HEK293 (cell line): ENCODE results near the gene KCTD6.

Source experiments
- CTCF ChIA-PET: fragments of 350-600 bp; formaldehyde crosslinking; extraction: SDS; loops from one replicate; lab custom pipeline; 2021; ENCODE audit warnings: antibody characterized with exemption; lab: Yijun Ruan, JAX
- POLR2A ChIA-PET: fragments of 300-600 bp; formaldehyde crosslinking; extraction: SDS; loops from one replicate; lab custom pipeline; 2020; ENCODE audit warnings: antibody characterized with exemption, inconsistent platforms; lab: Yijun Ruan, JAX
- H3K27ac ChIP-seq: fragments of 200-500 bp; sonication (Bioruptor generic); 2 replicates; pipeline ENCODE4 v1.5.1; 2014; ENCODE audit warnings: low read depth, low read length, control low read depth, inconsistent platforms; ENCODE audit errors: extremely low read depth
- H3K36me3 ChIP-seq, 2 experiments: fragments of 200-500 bp in 1 of 2; sonication (Bioruptor generic) in 1 of 2; 1 replicate in 1 of 2; 2 replicates in 1 of 2; pipeline ENCODE4 v1.5.1; 2014 to 2017; ENCODE audit warnings: inconsistent platforms in 2 of 2, low read length in 2 of 2; ENCODE audit not compliant: control insufficient read depth in 2 of 2, insufficient read depth in 1 of 2
- H3K4me1 ChIP-seq: fragments of 200-500 bp; sonication (Bioruptor generic); 2 replicates; pipeline ENCODE4 v1.5.1; 2014; ENCODE audit warnings: mild to moderate bottlenecking, low read length, inconsistent platforms; ENCODE audit not compliant: control insufficient read depth, insufficient read depth
- H3K4me3 ChIP-seq: 2 replicates; pipeline ENCODE4 v1.5.1; 2011; ENCODE audit warnings: low read depth, mild to moderate bottlenecking, control low read depth, low read length, moderate library complexity
- H3K9me3 ChIP-seq: fragments of 200-500 bp; sonication (Bioruptor generic); 2 replicates; pipeline ENCODE4 v1.5.1; 2014; ENCODE audit warnings: low read depth, low read length, inconsistent platforms; ENCODE audit not compliant: control insufficient read depth, insufficient read depth
- FEZF1 ChIP-seq: fragments of 450-650 bp; formaldehyde crosslinking; IDR thresholded peaks from 2 replicates; pipeline ENCODE4 v1.5.1; 2016; ENCODE audit warnings: missing biosample characterization, missing genetic modification characterization
- ZBTB17 ChIP-seq: fragments of 450-650 bp; formaldehyde crosslinking; IDR thresholded peaks from 2 replicates; pipeline ENCODE4 v1.5.1; 2016; ENCODE audit warnings: missing biosample characterization, missing genetic modification characterization
- ZEB2 ChIP-seq: fragments of 450-650 bp; formaldehyde crosslinking; IDR thresholded peaks from 2 replicates; pipeline ENCODE4 v1.5.1; 2016; ENCODE audit warnings: missing biosample characterization, missing genetic modification characterization
- ZNF138 ChIP-seq: fragments of 450-650 bp; formaldehyde crosslinking; IDR thresholded peaks from 2 replicates; pipeline ENCODE4 v1.5.1; 2016; ENCODE audit warnings: missing biosample characterization, missing genetic modification characterization, borderline replicate concordance
- ZNF214 ChIP-seq: fragments of 450-650 bp; formaldehyde crosslinking; IDR thresholded peaks from 2 replicates; pipeline ENCODE4 v1.5.1; 2017; ENCODE audit warnings: missing biosample characterization, mild to moderate bottlenecking, missing genetic modification characterization, borderline replicate concordance
- ZNF610 ChIP-seq: fragments of 450-650 bp; formaldehyde crosslinking; IDR thresholded peaks from 2 replicates; pipeline ENCODE4 v1.5.1; 2016; ENCODE audit warnings: missing biosample characterization, missing genetic modification characterization, borderline replicate concordance
- ZNF658 ChIP-seq: fragments of 450-650 bp; formaldehyde crosslinking; IDR thresholded peaks from 2 replicates; pipeline ENCODE4; 2016; ENCODE audit warnings: missing biosample characterization, missing genetic modification characterization
- ZNF768 ChIP-seq: fragments of 450-650 bp; formaldehyde crosslinking; IDR thresholded peaks from 2 replicates; pipeline ENCODE4 v1.5.1; 2018; ENCODE audit warnings: missing biosample characterization, mild to moderate bottlenecking, missing genetic modification characterization
- ZNF776 ChIP-seq: fragments of 450-650 bp; formaldehyde crosslinking; IDR thresholded peaks from 2 replicates; pipeline ENCODE4 v1.5.0; 2017; ENCODE audit warnings: missing biosample characterization, missing genetic modification characterization, borderline replicate concordance
- ZNF791 ChIP-seq: fragments of 450-650 bp; formaldehyde crosslinking; IDR thresholded peaks from 2 replicates; pipeline ENCODE4 v1.5.1; 2016; ENCODE audit warnings: missing biosample characterization, missing genetic modification characterization
- ZNF792 ChIP-seq: fragments of 450-650 bp; formaldehyde crosslinking; IDR thresholded peaks from 2 replicates; pipeline ENCODE4 v1.5.1; 2016; ENCODE audit warnings: missing biosample characterization, missing genetic modification characterization
- ZSCAN23 ChIP-seq: fragments of 450-650 bp; formaldehyde crosslinking; IDR thresholded peaks from 2 replicates; pipeline ENCODE4 v1.5.1; 2016; ENCODE audit warnings: missing biosample characterization, missing genetic modification characterization
- TF ChIP-seq, protein P1 (sequence below): fragments of 450-650 bp; formaldehyde crosslinking; IDR thresholded peaks from 2 replicates; pipeline ENCODE4 v1.5.1; 2016; ENCODE audit warnings: missing biosample characterization, missing genetic modification characterization
- TF ChIP-seq, protein P2 (sequence below): fragments of 450-650 bp; formaldehyde crosslinking; IDR thresholded peaks from 2 replicates; pipeline ENCODE4 v1.5.1; 2016; ENCODE audit warnings: missing biosample characterization, missing genetic modification characterization
- TF ChIP-seq, protein P3 (sequence below): fragments of 450-650 bp; formaldehyde crosslinking; IDR thresholded peaks from 2 replicates; pipeline ENCODE4 v1.5.1; 2017; ENCODE audit warnings: missing biosample characterization, missing genetic modification characterization
- TF ChIP-seq, protein P4 (sequence below): fragments of 450-650 bp; formaldehyde crosslinking; conservative IDR thresholded peaks from 2 replicates; pipeline ENCODE4 v1.5.1; 2016; ENCODE audit warnings: low read depth, missing biosample characterization, missing genetic modification characterization

KCTD6 gene

DNA sequence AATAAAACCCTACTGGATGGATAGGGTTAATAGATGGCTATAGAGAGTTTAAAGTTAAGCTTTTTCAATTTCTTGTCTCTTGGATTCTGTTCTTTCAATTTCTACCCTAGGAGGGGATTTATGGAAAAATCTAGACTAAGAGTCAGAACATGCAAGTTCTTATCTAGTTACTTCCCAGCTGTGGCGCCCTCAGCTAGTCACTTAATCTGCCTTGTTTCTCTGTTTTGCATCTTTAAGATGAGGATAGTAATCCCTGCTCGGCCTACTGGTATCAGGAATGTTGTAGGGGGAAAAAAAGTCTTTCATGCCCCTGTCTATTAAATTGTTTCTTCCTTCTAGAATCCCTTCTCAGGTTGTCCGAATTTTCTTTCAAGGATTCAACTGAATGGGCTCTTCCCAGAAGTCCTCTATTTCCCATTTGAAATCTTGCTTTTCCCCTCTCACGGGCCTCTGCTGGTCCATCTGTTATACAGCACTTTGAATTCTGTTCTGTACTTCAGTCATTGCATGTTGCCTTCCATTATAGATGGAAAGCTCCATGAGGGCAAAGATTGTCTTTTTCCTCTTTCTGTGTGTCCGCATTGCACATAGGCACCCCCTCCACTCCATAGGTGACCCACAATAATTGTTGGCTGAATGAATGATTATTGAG, 4.4 kb downstream of the KCTD6 start:
- Histone ChIP-seq H3K36me3 (peaks cover 0 to 14% of the 10 kb centered on the region in 2 experiments; a peak in 2 of 3 replicates), H3K9me3 (no peaks in the 10 kb centered on the region), H3K4me3 (no peak overlapping the region), H3K27ac (no peak overlapping the region), H3K4me1 (peaks cover 8% of the 10 kb centered on the region; the same call in 1 of the 2 replicates)
- ChIA-PET CTCF (interaction anchor here (0.7 to 2.5 kb wide), 2 partner anchors 35 to 189 kb away, joined by 9 to 10 read pairs; no protein-coding TSS in a partner anchor), POLR2A (no interaction called here)
- TF ChIP-seq ZNF792 (tag by site-specific recombination) (no peak), FEZF1 (tag by site-specific recombination) (no peak), ZNF658 (tag by site-specific recombination) (no peak), ZNF214 (tag by site-specific recombination) (no peak), ZNF138 (tag by site-specific recombination) (no peak), ZNF791 (tag by site-specific recombination) (no peak), ZEB2 (tag by site-specific recombination) (no peak)
- TF ChIP-seq, protein P1, sequence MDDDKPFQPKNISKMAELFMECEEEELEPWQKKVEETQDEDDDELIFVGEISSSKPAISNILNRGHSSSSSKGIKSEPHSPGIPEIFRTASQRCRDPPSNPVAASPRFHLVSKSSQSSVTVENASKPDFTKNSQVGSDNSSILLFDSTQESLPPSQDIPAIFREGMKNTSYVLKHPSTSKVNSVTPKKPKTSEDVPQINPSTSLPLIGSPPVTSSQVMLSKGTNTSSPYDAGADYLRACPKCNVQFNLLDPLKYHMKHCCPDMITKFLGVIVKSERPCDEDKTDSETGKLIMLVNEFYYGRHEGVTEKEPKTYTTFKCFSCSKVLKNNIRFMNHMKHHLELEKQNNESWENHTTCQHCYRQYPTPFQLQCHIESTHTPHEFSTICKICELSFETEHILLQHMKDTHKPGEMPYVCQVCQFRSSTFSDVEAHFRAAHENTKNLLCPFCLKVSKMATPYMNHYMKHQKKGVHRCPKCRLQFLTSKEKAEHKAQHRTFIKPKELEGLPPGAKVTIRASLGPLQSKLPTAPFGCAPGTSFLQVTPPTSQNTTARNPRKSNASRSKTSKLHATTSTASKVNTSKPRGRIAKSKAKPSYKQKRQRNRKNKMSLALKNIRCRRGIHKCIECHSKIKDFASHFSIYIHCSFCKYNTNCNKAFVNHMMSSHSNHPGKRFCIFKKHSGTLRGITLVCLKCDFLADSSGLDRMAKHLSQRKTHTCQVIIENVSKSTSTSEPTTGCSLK (tag by site-specific recombination) = no peak

DNA sequence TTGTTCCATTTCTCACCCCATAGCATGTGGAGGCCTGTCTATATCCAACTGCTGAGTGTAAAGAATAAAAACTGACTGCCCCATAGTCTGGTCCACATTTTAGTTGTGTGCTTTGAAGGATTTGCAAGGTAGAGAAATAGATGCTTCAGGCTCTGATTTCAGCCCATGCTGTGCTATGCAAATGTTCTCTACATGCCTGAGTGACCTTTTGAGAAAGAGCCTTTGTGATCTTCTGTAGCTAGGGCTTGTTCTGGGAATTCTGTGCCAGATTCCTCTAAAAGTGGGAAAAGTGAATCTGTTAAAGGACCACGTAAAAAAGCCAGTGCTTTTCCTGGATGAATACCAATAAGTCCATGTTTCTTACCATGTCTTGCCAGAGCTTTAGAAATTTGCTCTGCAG, 5.2 kb downstream of the KCTD6 start:
- ChIA-PET POLR2A (no interaction called here), CTCF (no interaction called here)
- Histone ChIP-seq H3K36me3 (peaks cover 0 to 20% of the 10 kb centered on the region in 2 experiments; a peak in 2 of 3 replicates), H3K4me1 (peaks cover 8% of the 10 kb centered on the region; the same call in 1 of the 2 replicates), H3K27ac (no peak overlapping the region), H3K9me3 (no peaks in the 10 kb centered on the region), H3K4me3 (no peak overlapping the region)
- TF ChIP-seq ZBTB17 (tag by site-specific recombination) = peak; percentile 47
- TF ChIP-seq, protein P2, sequence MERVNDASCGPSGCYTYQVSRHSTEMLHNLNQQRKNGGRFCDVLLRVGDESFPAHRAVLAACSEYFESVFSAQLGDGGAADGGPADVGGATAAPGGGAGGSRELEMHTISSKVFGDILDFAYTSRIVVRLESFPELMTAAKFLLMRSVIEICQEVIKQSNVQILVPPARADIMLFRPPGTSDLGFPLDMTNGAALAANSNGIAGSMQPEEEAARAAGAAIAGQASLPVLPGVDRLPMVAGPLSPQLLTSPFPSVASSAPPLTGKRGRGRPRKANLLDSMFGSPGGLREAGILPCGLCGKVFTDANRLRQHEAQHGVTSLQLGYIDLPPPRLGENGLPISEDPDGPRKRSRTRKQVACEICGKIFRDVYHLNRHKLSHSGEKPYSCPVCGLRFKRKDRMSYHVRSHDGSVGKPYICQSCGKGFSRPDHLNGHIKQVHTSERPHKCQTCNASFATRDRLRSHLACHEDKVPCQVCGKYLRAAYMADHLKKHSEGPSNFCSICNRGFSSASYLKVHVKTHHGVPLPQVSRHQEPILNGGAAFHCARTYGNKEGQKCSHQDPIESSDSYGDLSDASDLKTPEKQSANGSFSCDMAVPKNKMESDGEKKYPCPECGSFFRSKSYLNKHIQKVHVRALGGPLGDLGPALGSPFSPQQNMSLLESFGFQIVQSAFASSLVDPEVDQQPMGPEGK (tag by site-specific recombination) = no peak
- TF ChIP-seq, protein P3, sequence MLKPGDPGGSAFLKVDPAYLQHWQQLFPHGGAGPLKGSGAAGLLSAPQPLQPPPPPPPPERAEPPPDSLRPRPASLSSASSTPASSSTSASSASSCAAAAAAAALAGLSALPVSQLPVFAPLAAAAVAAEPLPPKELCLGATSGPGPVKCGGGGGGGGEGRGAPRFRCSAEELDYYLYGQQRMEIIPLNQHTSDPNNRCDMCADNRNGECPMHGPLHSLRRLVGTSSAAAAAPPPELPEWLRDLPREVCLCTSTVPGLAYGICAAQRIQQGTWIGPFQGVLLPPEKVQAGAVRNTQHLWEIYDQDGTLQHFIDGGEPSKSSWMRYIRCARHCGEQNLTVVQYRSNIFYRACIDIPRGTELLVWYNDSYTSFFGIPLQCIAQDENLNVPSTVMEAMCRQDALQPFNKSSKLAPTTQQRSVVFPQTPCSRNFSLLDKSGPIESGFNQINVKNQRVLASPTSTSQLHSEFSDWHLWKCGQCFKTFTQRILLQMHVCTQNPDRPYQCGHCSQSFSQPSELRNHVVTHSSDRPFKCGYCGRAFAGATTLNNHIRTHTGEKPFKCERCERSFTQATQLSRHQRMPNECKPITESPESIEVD (tag by site-specific recombination) = peak; percentile 79

DNA sequence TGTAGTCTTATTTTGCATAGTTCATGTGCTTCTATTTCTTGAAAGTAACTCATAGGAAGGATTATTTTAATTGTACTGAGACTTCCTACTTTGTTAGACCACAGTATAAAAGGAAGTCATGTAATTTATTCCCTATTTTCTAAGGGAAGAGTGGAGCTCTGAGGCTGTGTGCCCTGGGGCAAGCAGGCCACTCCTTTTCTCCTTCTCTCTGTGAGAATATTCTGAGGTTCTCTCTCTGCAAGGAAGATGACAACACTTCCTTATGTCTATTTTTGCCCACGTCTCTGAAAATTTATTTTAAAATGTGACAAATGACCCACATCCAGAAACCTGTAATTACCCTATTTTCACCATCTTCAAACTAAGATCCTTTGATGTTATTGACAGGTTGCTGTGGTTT, 11.0 kb downstream of the KCTD6 start:
- no peak overlapping the region for H3K4me3 ChIP-seq
- no peaks in the 10 kb centered on the region for H3K9me3 ChIP-seq
- H3K27ac ChIP-seq = no peak overlapping the region
- ChIA-PET CTCF (no interaction called here), POLR2A (no interaction called here)
- peaks cover 0 to 25% of the 10 kb centered on the region in 2 experiments; a peak in 2 of 3 replicates for H3K36me3 ChIP-seq
- H3K4me1 ChIP-seq = no peaks in the 10 kb centered on the region
- TF ChIP-seq, protein P2 (tag by site-specific recombination) = no peak
- TF ChIP-seq ZSCAN23 (tag by site-specific recombination) (no peak), ZNF610 (no peak), ZNF768 (no peak), ZNF658 (tag by site-specific recombination) (no peak), ZNF776 (tag by site-specific recombination) (no peak)
- TF ChIP-seq, protein P4, sequence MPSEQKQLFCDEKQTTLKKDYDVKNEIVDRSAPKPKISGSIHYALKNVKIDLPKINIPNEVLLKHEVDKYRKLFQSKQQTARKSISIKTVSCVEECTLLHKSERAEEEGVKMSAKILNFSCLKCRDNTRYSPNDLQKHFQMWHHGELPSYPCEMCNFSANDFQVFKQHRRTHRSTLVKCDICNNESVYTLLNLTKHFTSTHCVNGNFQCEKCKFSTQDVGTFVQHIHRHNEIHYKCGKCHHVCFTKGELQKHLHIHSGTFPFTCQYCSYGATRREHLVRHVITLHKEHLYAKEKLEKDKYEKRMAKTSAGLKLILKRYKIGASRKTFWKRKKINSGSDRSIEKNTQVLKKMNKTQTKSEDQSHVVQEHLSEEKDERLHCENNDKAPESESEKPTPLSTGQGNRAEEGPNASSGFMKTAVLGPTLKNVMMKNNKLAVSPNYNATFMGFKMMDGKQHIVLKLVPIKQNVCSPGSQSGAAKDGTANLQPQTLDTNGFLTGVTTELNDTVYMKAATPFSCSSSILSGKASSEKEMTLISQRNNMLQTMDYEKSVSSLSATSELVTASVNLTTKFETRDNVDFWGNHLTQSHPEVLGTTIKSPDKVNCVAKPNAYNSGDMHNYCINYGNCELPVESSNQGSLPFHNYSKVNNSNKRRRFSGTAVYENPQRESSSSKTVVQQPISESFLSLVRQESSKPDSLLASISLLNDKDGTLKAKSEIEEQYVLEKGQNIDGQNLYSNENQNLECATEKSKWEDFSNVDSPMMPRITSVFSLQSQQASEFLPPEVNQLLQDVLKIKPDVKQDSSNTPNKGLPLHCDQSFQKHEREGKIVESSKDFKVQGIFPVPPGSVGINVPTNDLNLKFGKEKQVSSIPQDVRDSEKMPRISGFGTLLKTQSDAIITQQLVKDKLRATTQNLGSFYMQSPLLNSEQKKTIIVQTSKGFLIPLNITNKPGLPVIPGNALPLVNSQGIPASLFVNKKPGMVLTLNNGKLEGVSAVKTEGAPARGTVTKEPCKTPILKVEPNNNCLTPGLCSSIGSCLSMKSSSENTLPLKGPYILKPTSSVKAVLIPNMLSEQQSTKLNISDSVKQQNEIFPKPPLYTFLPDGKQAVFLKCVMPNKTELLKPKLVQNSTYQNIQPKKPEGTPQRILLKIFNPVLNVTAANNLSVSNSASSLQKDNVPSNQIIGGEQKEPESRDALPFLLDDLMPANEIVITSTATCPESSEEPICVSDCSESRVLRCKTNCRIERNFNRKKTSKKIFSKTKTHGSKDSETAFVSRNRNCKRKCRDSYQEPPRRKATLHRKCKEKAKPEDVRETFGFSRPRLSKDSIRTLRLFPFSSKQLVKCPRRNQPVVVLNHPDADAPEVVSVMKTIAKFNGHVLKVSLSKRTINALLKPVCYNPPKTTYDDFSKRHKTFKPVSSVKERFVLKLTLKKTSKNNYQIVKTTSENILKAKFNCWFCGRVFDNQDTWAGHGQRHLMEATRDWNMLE = no peak
